ENCODE measurements around the gene BICD2. TPM values are rescaled to one million over a fixed set of nuclear protein-coding genes. Genes with fewer than 3 reads are reported as not detected.

The BICD2 gene
- total and polyA plus RNA-seq, 2 of the 8 experiments (the other 6 are each of a cell fraction or from before 2014, with no cell fraction given) = 6.6 to 22.8 TPM

DNA sequence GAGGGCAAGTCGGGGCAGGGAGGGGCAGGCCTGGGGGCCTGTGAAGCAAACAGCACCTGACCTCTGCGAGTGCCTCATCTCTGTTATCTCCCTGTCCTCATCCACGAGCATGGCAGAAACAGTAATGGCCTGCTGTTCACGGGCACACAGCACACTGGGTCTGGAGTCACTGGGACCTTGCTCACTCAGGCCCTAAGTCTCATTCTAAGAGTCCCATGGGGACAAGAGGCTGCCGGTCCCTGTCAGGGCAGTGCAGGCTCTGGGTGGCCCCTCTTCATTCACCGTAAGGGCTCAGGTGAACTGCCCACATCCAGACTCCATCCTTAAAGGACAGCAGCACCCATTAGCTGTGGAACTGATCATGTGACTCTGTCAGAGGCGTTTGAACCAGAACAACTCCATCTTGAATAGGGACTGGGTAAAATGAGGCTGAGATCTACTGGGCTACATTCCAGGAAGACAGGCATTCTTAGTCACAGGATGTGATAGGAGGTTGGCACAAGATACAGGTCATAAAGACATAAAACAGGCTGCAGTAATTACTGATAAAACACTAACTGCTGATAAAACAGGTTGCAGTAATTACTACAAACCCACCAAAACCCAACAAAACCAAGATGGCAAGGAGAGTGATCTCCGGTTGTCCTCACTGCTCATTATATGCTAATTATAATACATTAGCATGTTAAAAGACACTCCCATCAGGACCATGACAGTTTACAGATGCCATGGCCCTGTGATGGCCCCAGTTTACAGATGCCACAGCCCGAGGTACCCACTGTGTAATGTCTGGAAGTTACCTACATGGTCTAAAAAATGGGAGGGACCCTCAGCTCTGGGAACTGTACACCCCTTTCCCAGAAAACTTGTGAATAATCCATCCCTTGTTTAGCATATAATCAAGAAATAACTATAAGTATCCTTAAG is 28.7 kb downstream of the BICD2 start:
- TF ChIP-seq SRF (IDR thresholded peaks at IDR 0.05; ENCODE audit: low read depth, low read length) (no peak), CBX8 (IDR thresholded peaks at IDR 0.05; ENCODE audit: borderline replicate concordance, low read depth, low read length) (no peak), JUND (IDR thresholded peaks at IDR 0.05; ENCODE audit: low read length) (no peak), POLR2AphosphoS5 (IDR thresholded peaks at IDR 0.05; ENCODE audit: low read depth, low read length) (no peak), EP300 (IDR thresholded peaks at IDR 0.05; ENCODE audit: borderline replicate concordance in 1 of 2, low read depth in 2 of 2, low read length in 2 of 2) (no peak), HDAC2 (IDR thresholded peaks at IDR 0.05; ENCODE audit: borderline replicate concordance in 1 of 2, low read depth in 2 of 2, low read length in 2 of 2) (no peak), SP4 (IDR thresholded peaks at IDR 0.05; ENCODE audit: low read length) (no peak)
- ChIA-PET CTCF (ENCODE audit: partially characterized antibody) (interaction anchor here (1.4 to 11.5 kb wide), 3 partner anchors 20 to 54 kb away, joined by 3 to 142 read pairs (median 98); no protein-coding TSS in a partner anchor), POLR2A (ENCODE audit: partially characterized antibody) (interaction anchor here (1.0 kb wide), 1 partner anchor 72 kb away, joined by 3 read pairs; no protein-coding TSS in a partner anchor)
- H3K27me3 ChIP-seq (replicated peaks in 1 of 4; ENCODE audit: control insufficient read depth in 3 of 4, extremely low read depth in 1 of 4, insufficient read depth in 3 of 4, low read length in 3 of 4) = no peaks in the 10 kb centered on the region
- FAIRE-seq = no peak
- H4K5ac ChIP-seq (ENCODE audit: insufficient read length, low read depth, low read length) = no peak overlapping the region
- H3K14ac ChIP-seq (ENCODE audit: insufficient read length) = no peak overlapping the region
- no peaks in the 10 kb centered on the region for H3K36me3 ChIP-seq (ENCODE audit: control insufficient read depth in 2 of 4, insufficient read depth in 4 of 4, low read length in 3 of 4)
- no peak overlapping the region for H2BK15ac ChIP-seq (ENCODE audit: low read length)
- peaks cover 0 to 83% of the 10 kb centered on the region in 2 experiments; a peak in 3 of 4 replicates for H3K79me2 ChIP-seq (ENCODE audit: control insufficient read depth in 1 of 2, insufficient read depth in 2 of 2, low read length in 2 of 2)
- no peak overlapping the region for H3K4me2 ChIP-seq (ENCODE audit: insufficient read depth in 1 of 2, low read depth in 2 of 2, low read length in 2 of 2)
- no peak overlapping the region for H3K9ac ChIP-seq (replicated peaks in 1 of 4; ENCODE audit: extremely low read depth in 1 of 4, low read depth in 3 of 4, low read length in 3 of 4)
- H3K9me3 ChIP-seq (ENCODE audit: insufficient read depth in 2 of 2, low read depth in 1 of 2, low read length in 1 of 2) = no peaks in the 10 kb centered on the region
- no peak overlapping the region for H2BK20ac ChIP-seq (ENCODE audit: low read length)
- no peak overlapping the region for H2BK5ac ChIP-seq (ENCODE audit: low read depth, low read length)
- H3K4me1 ChIP-seq (replicated peaks in 1 of 4; ENCODE audit: control insufficient read depth in 3 of 4, insufficient read depth in 4 of 4, low read length in 3 of 4) = peaks cover 0 to 7% (median 2%) of the 10 kb centered on the region in 4 experiments; a peak in 3 of 7 replicates
- H2AFZ ChIP-seq (ENCODE audit: low read length) = no peak overlapping the region
- H3K23me2 ChIP-seq (ENCODE audit: low read depth, low read length) = no peaks in the 10 kb centered on the region
- H2BK12ac ChIP-seq (ENCODE audit: low read depth, low read length) = no peak overlapping the region
- no peak overlapping the region for H4K8ac ChIP-seq (ENCODE audit: extremely low read depth, insufficient read depth, low read length)
- no peak overlapping the region for H3K56ac ChIP-seq (replicated peaks; ENCODE audit: insufficient read length, low read depth, low read length)
- no peak for DNase-seq (ENCODE audit: low read depth in 1 of 2, low spot score in 2 of 2)
- no peak overlapping the region for H3K27ac ChIP-seq (ENCODE audit: low read depth, low read length)
- H4K91ac ChIP-seq (replicated peaks; ENCODE audit: insufficient read length, low read length) = no peak overlapping the region
- H3K79me1 ChIP-seq (ENCODE audit: low read depth, low read length) = peaks cover 19% of the 10 kb centered on the region
- H4K20me1 ChIP-seq (replicated peaks in 1 of 2; ENCODE audit: control insufficient read depth in 1 of 2, insufficient read depth in 2 of 2, low read length in 2 of 2) = peaks cover 3 to 24% of the 10 kb centered on the region in 2 experiments
- H3K4ac ChIP-seq (replicated peaks; ENCODE audit: insufficient read length, low read depth, low read length) = no peak overlapping the region
- no peak overlapping the region for H3K23ac ChIP-seq (ENCODE audit: insufficient read length)
- H3K18ac ChIP-seq (ENCODE audit: extremely low read depth, low read length) = no peak overlapping the region
- no peak overlapping the region for H2AK5ac ChIP-seq (ENCODE audit: low read depth, low read length)
- H2BK120ac ChIP-seq (replicated peaks; ENCODE audit: low read depth, low read length) = no peak overlapping the region
- H3K4me3 ChIP-seq (ENCODE audit: extremely low read depth in 1 of 4, insufficient read depth in 2 of 4, low read depth in 3 of 4, low read length in 4 of 4) = no peak overlapping the region
- 80% methylated on average over 8 of the region's 9 CpGs; no CpG with 5 or more reads in 1 of the 2 experiments for WGBS, 2 experiments (ENCODE audit: extremely low coverage in 1 of 2, insufficient coverage in 1 of 2, insufficient read length in 1 of 2, insufficient replicate concordance in 2 of 2, low coverage in 1 of 2, low lambda C conversion rate in 2 of 2, missing lambda C conversion rate in 1 of 2)

All from H1 (cell line).